SK-N-MC (cell line): ENCODE results near the gene SEC63.

Source experiments
- EZH2 ChIP-seq: fragments of 200-600 bp; sonication (generic); IDR thresholded peaks from one replicate; pipeline ENCODE4 v1.6.1; 2017; ENCODE audit warnings: antibody characterized with exemption
- POLR2AphosphoS5 ChIP-seq: IDR thresholded peaks from 2 replicates; pipeline ENCODE4 v1.6.1; 2012; ENCODE audit warnings: mild to moderate bottlenecking, low read depth, low read length, borderline replicate concordance

DNA sequence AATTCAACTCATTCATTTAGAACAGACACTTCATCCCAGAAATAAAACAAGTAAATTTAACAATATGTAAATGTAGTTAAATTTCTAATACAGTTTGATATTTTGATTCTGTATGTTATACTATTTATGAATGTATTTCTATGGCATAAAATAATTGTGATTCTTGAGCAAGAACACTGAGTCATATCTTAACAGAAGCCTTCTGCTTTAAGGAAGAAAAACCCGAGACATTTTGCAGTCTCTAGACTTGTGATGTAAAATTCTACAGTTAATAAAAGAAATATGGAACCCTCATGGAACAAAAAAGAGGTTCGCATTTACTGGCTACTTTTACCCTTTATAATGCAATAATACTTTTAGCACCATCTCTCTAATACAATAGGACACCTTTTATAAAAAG, 86.0 kb downstream of the SEC63 start:
- TF ChIP-seq EZH2: no peak
- TF ChIP-seq POLR2AphosphoS5: no peak
